A673 (cell line): Measurements from ENCODE around the gene CCDC80. TPM values are rescaled to one million over a fixed set of nuclear protein-coding genes. Genes with fewer than 3 reads are reported as not detected.

ENCODE experiments used
- BruUV-seq: library from RNA; stranded (reverse); fragments of 400-500 nt; replicated peaks from 2 replicates; lab custom pipeline; 2021; lab: Mats Ljungman, UMichigan
- CTCF ChIA-PET: fragments of 300-600 bp; sonication (Branson Sonifier 250); formaldehyde crosslinking; loops from one replicate; lab custom pipeline; 2022; ENCODE audit warnings: antibody characterized with exemption; lab: Charles Lee
- POLR2A ChIA-PET: fragments of 300-600 bp; sonication (Branson Sonifier 250); formaldehyde crosslinking; loops from one replicate; lab custom pipeline; 2022; ENCODE audit warnings: antibody characterized with exemption; ENCODE audit not compliant: low non-redundant PET; lab: Charles Lee
- DNase-seq: peaks from one replicate; pipeline ENCODE4 v3.0.0-alpha.2; 2015; ENCODE audit warnings: low spot score
- H3K27ac ChIP-seq: fragments of 200-600 bp; sonication (generic); 2 replicates; pipeline ENCODE4 v1.5.1; 2016; ENCODE audit warnings: mixed run types, low read depth, mild to moderate bottlenecking, mixed read lengths, antibody characterized with exemption, low read length; ENCODE audit not compliant: poor library complexity, severe bottlenecking
- H3K27me3 ChIP-seq: fragments of 200-600 bp; sonication (generic); replicated peaks from 2 replicates; pipeline ENCODE4 v1.6.1; 2017; ENCODE audit warnings: mixed run types, low read depth, mild to moderate bottlenecking, mixed read lengths, antibody characterized with exemption, low read length; ENCODE audit not compliant: insufficient read depth, poor library complexity
- H3K36me3 ChIP-seq: fragments of 200-600 bp; sonication (generic); 2 replicates; pipeline ENCODE4 v1.6.1; 2016; ENCODE audit warnings: mixed run types, mild to moderate bottlenecking, mixed read lengths, antibody characterized with exemption, low read length; ENCODE audit not compliant: insufficient read depth, poor library complexity, severe bottlenecking
- H3K4me1 ChIP-seq: fragments of 200-600 bp; sonication (generic); 2 replicates; pipeline ENCODE4 v1.6.1; 2017; ENCODE audit warnings: mixed run types, mild to moderate bottlenecking, mixed read lengths, antibody characterized with exemption, low read length; ENCODE audit not compliant: insufficient read depth, poor library complexity, severe bottlenecking
- H3K4me3 ChIP-seq: fragments of 200-600 bp; sonication (generic); 2 replicates; pipeline ENCODE4 v1.5.1; 2016; ENCODE audit warnings: low read depth, mixed run types, mild to moderate bottlenecking, mixed read lengths, low read length; ENCODE audit not compliant: poor library complexity, severe bottlenecking
- H3K9me3 ChIP-seq: fragments of 200-600 bp; sonication (generic); 2 replicates; pipeline ENCODE4 v1.6.1; 2016; ENCODE audit warnings: mixed run types, low read depth, mild to moderate bottlenecking, mixed read lengths, antibody characterized with exemption, low read length; ENCODE audit not compliant: poor library complexity, severe bottlenecking
- EZH2 ChIP-seq: fragments of 200-600 bp; sonication (generic); IDR thresholded peaks from 2 replicates; pipeline ENCODE4 v1.6.1; 2017; ENCODE audit warnings: borderline replicate concordance, low read depth, mild to moderate bottlenecking, mixed read lengths, antibody characterized with exemption, low read length; ENCODE audit not compliant: poor library complexity, severe bottlenecking
- intact Hi-C: fragments of 100-400 bp; cut with micrococcal nuclease; formaldehyde crosslinking; loops from one replicate; pipeline ENCODE4 v1.10.0; 2022; ENCODE audit not compliant: unreplicated experiment
- total RNA-seq: library from RNA; stranded (reverse); gene quantifications from 2 replicates; pipeline ENCODE4 v1.2.3, GENCODE V29; 2021
- TF ChIP-seq, protein P1 (sequence below): fragments of 300-800, 200-600 bp; sonication (generic); conservative IDR thresholded peaks from 2 replicates; pipeline ENCODE4 v1.5.1; 2017; ENCODE audit warnings: low read depth, mild to moderate bottlenecking, antibody characterized with exemption, low read length, moderate library complexity, mixed read lengths

CCDC80 gene
- total RNA-seq, 1 experiment from 2014 or later, result 4.7 TPM

DNA sequence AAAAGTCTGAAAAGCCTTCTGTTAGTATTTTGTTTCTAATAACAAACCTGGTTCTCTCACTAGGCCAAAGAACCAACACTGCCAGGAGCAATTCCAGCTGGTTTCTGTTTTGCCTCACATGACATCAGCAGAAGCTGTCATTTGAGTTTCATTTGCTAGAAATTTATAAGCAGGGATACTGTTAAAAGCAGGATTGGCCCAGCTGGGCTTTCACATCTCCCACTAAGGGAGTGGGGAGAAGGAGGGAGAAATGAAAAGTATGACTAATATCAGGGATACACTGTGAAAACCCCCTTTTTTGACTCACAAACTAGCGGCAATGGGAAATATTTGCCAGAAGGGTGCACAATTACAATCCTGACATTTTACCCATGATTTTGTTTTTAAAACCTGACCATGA lies 5.3 kb downstream of the CCDC80 start:
- ChIA-PET CTCF (interaction anchor here (0.6 kb wide), 1 partner anchor 349 kb away, joined by 3 read pairs; no protein-coding TSS in a partner anchor), POLR2A (no interaction called here)
- Histone ChIP-seq H3K9me3 (no peaks in the 10 kb centered on the region), H3K27ac (peak overlapping the region; percentile 21), H3K4me3 (no peak overlapping the region), H3K4me1 (peaks cover 63% of the 10 kb centered on the region), H3K27me3 (no peaks in the 10 kb centered on the region), H3K36me3 (no peaks in the 10 kb centered on the region)
- no peak for DNase-seq
- TF ChIP-seq EZH2, result no peak
- TF ChIP-seq, protein P1, sequence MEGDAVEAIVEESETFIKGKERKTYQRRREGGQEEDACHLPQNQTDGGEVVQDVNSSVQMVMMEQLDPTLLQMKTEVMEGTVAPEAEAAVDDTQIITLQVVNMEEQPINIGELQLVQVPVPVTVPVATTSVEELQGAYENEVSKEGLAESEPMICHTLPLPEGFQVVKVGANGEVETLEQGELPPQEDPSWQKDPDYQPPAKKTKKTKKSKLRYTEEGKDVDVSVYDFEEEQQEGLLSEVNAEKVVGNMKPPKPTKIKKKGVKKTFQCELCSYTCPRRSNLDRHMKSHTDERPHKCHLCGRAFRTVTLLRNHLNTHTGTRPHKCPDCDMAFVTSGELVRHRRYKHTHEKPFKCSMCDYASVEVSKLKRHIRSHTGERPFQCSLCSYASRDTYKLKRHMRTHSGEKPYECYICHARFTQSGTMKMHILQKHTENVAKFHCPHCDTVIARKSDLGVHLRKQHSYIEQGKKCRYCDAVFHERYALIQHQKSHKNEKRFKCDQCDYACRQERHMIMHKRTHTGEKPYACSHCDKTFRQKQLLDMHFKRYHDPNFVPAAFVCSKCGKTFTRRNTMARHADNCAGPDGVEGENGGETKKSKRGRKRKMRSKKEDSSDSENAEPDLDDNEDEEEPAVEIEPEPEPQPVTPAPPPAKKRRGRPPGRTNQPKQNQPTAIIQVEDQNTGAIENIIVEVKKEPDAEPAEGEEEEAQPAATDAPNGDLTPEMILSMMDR, result no peak
- no TSS peak for BruUV-seq
- intact Hi-C loops, result no loop called here

DNA sequence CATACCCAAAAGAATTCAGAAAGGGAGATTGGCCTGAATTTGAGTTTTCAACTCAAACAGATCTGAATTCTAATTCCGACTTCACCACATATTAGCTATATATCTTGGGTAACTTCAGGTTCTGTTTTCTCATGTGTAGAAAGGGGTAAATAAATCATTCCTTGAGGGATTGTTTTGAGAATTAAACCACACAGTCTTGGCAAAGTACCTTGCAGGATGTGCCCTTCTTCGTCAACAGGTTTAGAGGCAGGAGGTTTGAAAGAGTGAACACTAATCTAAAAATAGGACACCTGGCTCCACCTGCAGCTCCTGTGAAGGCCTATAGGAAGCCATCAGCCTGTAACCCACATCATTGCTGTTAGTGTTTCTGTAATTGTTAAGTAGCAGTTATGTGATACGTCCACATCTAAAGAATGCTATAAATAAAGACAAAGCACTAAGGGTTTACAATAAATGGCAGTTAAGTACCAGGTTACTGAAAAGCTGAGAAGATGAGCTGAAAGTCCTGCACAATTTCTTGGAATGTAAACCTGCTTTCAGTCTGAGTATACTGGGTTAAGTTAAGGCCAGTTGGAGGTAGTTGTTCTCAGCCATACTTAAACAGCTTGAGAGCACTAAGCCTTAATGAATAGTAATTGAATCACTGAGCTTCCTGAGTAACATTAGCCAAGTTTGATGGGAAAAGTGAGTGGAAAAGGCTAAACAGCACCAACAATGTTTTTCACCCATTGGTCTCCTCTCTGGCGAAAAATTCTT lies 6.0 kb downstream of the CCDC80 start:
- Histone ChIP-seq H3K4me3 (no peak overlapping the region), H3K27me3 (no peaks in the 10 kb centered on the region), H3K4me1 (peaks cover 60% of the 10 kb centered on the region), H3K36me3 (no peaks in the 10 kb centered on the region), H3K27ac (peak overlapping the region; percentile 21), H3K9me3 (no peaks in the 10 kb centered on the region)
- TF ChIP-seq, protein P1, result no peak
- no peak for TF ChIP-seq EZH2
- ChIA-PET CTCF (no interaction called here), POLR2A (no interaction called here)
- BruUV-seq, result no TSS peak
- intact Hi-C loops, result loop anchor here (5.0 kb wide), 1 partner anchor 48 kb away; no protein-coding TSS in a partner anchor
- peak; percentile 30 for DNase-seq

DNA sequence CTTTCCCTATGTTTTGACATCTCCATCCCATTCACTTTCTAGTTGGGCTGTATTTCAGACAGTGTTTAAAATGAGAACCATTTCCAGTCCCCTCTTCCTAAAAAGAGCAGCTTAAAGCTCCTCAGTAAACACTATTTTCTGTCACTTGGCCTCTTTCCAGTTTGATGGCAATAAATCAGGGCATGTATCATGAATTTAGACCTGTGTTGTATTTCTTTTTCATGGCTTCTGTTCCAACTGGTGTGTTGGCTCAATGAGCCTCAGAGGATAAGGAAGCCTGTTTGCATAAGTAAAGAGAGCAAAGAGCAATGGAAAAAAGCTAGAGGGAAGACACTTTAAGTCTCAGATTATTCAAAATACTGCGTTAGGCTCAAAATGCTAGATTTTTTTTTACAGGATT lies 7.2 kb downstream of the CCDC80 start:
- H3K36me3 ChIP-seq, result no peaks in the 10 kb centered on the region
- no TSS peak for BruUV-seq
- ChIA-PET POLR2A (no interaction called here), CTCF (no interaction called here)
- intact Hi-C loops, result loop anchor here (5.0 kb wide), 1 partner anchor 46 kb away; no protein-coding TSS in a partner anchor
- H3K4me1 ChIP-seq, result peaks cover 67% of the 10 kb centered on the region
- H3K27me3 ChIP-seq, result no peaks in the 10 kb centered on the region
- TF ChIP-seq EZH2, result no peak
- TF ChIP-seq, protein P1, result no peak
- H3K9me3 ChIP-seq, result no peaks in the 10 kb centered on the region
- peak overlapping the region; percentile 62 for H3K27ac ChIP-seq
- H3K4me3 ChIP-seq, result peak overlapping the region; percentile 23
- DNase-seq, result peak; percentile 94
